ENCODE results near the gene CAPZA2.
"Not testable (repeated sequence)": the region's sequence is repeated elsewhere in the genome, so short reads cannot be mapped to it uniquely, and the experiment has no call there.

The CAPZA2 gene

DNA sequence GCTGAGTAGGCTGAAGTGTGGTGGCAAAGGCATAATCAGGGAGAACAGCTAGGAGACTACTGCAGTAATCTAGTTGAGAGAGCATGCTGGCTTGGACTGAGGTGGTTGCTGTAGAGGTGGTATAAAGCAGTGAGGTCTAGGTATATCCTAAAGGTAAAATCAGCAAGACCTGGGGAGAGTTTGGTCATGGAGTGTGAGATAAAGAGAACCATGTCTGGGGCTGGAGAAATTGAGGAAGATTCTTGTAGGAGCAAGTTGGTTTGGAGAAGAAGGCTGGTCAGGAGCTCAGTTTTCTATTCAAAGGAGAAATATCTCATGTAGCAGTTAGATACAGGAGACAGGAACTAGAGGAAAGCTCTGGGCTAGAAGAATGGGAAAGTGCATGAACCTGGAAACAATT, 58.0 kb downstream of the CAPZA2 start:
- no peak for DNase-seq (ENCODE audit: low spot score)

DNA sequence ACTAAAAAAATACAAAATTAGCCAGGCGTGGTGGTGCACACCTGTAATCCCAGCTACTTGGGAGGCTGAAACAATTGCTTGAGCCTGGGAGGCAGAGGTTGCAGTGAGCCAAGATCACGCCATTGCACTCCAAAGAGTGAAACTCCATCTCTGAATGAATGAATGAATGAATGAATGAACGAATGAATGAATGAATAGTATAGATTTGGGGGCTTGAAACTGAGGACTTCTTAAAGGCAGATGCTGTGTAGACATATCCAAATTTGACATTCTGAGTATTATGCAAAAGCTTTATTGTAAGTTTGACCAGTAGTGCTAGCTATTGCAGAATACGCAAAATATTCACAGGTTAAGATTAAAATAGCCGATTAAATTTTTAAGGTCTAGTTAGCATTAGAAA, 60.2 kb downstream of the CAPZA2 start:
- no peak for DNase-seq (ENCODE audit: low spot score)

DNA sequence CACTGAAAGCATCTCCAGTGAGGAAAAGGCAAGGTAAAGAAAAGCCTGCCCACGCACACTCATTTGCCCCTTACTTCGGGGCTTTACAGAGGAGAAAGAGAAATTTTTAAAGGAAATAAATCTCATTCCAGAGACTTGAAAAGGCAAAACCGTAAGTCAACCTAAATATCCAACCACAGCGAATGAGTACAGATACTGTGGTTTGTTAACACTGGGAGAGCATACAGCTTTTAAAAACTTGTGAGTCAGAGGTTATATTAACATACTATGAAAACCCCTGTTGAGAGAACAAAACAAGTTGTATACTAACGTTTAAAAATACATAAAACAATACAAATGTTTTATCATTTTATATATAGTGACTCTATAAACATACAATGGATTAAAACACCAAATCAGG, 62.4 kb downstream of the CAPZA2 start:
- no peak for DNase-seq (ENCODE audit: low spot score)

DNA sequence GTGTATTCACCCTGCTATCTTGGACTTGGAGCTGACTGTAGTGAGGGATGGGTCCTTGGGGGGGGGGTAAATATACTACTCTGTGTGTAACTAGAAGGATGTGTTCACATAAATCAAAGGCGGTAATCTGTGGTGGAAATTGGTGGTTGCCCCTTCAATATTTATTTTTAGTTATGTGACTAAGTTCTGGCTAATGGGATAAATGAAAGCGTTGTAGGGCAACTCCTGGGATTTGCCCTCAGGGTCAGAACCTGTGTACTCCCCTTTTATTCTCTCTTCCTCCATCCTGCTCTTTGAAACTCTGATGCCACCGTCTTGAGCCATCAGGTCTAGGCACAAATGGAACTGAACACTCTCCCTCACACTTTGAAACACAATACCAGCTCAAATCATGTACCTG, 66.6 kb downstream of the CAPZA2 start:
- DNase-seq (ENCODE audit: low spot score), result no peak

DNA sequence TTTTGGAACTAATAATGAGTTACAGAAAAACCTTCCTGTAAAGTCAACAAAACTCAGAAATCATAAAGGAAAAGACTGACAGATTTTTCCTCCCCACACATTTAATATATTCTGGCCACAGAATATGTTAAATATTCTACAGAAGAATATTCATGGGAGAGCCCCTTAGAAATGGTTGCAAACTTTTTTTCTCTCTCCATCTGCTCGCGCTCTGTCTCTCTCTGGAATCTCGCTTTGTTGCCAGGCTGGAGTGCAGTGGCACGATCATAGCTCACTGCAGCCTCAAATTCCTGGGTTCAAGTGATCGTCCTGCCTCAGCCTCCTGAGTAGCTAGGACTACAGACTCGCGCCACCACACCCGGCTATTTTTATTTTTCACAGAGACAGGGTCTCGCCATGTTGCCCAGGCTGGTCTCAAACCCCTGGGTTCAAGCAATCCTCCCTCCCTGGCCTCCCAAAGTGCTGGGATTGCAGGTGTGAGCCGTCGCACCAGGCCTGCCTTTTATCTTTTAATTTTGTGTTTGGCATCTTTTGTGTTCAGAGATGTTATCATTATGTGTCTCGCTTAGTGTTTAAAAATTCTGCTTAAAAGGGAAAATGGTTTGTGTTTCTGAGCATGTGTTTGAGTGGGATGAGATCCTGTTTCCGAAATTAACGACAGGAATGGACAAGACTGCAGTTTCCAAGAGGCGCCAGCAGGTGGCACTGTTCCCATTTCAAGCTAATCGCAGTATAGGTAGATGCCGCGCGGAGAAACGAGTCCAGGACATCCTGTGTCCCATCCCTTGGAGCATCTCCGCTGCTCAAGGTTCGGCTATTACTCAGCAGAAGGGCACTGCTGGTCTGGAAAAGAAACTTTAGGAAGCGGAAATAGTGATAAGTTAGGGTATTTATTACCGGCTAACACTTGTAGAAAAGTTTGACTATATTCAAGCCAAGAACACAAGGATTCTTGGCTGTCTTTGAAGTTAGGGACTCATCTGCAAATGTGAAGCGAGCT, 67.8 kb downstream of the CAPZA2 start:
- peak; percentile 79 for DNase-seq (ENCODE audit: low spot score)

DNA sequence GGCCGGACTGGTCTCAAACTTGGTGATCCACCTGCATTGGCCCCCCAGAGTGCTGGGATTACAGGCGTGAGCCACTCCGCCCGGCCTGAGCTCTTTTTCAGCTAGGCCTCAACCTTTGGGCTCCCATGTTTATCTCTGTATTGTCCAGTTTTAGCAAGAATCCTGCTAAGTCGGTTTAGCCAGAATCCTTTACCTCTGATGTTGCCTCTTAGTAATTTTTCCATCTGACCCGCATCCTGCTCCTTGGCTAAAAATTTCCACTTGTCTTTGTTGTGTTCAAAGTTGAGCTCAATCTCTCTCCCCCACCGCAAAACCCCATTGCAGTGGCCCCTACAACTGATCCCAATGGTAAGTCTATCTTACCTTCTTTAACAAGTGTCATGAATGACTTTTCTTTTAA, 70.2 kb downstream of the CAPZA2 start:
- no peak for DNase-seq (ENCODE audit: low spot score)

DNA sequence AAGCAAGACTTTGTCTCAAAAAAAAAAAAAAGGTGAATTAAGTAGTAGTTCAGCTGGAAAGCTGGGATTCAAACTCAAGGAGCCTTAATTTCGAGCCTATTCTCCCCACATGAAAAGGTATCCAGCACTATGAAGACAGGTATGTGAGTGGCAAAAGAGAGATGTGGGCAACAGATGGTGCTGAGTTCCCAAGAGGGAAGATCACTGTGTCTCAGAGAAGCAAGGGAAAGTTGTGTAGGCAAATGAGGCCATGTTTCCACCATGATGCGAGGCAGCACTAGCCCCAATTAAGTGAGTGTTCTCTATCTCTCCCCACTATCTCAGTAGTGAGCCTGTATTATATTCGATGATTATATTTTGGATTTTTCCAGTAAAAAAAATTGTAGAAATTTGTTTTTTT, 71.1 kb downstream of the CAPZA2 start:
- no peak for DNase-seq (ENCODE audit: low spot score)

DNA sequence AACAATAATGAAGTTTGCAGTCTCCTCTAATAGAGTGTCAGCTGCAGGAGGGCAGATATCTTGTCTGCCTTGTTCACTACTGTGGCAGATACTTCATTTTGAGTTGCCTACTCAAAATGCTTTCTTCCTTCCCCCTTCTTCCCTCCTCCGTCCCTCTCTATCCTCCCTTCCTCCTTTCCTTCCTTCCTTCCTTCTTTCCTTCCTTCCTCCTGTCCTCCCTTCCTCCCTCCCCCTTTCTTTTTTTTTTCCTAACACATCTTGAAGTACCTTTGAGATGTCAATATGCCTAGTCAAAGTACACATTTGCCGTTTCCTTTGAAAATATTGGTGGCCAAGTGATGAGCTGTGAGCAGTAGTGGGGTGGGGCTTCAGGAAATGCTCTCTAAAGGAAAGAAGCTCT, 72.2 kb downstream of the CAPZA2 start:
- no peak for DNase-seq (ENCODE audit: low spot score)

DNA sequence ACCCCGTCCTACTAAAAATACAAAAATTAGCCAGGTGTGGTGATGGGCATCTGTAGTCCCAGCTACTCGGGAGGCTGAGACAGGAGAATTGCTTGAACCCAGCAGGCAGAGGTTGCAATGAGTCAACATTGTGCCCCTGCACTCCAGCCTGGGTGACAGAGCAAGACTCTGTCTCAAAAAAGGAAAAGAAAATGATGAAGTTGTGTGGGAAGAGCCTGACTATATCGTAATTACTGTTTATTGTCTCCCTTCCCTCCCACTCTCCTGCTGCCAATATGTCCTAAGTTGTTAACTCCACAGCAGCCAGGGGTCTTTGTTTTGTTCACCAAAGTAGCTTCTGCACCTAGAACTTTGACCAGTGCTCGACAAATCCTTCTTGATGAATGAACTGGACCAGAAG, 74.5 kb downstream of the CAPZA2 start:
- DNase-seq (ENCODE audit: low spot score), result not testable (repeated sequence)

DNA sequence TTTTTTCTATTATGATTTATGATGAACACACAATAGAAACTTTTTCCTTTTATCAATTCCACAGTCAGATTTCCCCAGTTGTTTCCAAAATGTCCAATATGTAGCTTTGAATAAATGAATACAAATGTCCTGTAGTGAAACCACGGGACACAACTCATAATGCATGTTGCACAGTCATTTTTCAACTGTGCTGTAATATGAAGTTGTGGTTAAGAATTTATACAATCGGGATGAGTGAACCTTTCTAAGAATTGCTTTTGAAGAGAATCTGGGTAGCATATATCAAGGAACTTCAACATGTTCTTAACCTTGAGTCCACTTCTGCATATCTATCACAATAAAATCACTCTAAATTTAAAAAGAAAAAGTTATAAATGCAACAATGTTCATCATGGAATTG, 76.3 kb downstream of the CAPZA2 start:
- no peak for DNase-seq (ENCODE audit: low spot score)

DNA sequence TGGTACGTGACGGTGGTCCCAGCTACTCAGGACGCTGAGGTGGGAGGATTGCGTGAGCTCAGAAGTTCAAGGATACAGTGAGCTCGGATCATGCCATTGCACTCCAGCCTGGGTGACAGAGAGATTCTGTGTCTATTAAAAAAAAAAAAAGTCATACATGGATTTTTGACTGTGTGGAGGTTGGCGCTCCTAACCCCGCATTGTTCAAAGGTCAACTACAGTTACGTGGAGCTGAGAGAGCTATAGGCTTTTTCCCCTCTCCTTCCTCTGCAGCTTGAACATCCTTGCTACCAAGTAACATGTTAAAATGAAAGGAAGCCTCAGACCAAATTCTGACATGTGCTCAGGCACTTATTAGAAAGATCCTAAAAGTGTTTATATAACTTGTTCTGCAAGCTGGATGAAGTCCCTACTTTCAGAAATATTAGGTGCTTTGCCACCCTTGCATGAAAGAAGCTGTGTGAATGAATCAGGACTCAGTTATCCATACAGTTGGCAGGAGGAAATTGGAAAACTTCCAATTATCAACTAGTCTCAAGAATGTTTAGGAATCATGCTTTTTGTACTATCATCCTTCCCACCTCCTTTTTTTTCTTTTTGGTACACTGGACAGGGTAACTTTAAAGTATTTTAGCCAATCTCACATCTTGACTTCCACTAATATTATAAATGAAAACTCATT, 78.4 kb downstream of the CAPZA2 start:
- no peak for DNase-seq (ENCODE audit: low spot score)

DNA sequence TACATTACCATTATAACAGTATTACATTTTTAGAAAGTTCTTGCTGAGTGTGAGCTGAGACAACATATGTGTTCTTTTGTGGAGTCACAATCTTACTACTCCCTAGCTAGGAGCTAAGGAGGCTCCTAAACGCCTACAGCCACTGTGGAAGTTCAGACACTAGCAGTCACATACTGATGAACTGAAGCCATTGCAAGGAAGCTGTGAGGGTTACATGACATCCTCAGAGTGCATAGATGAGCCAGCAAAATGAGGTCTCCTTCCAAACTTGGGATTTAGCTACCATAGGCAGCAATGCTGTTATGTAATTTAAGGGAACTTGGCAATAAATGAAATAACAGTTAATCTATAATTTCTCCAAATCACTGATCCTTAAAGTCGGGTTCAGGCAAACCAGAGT, 80.1 kb downstream of the CAPZA2 start:
- DNase-seq (ENCODE audit: low spot score), result no peak

DNA sequence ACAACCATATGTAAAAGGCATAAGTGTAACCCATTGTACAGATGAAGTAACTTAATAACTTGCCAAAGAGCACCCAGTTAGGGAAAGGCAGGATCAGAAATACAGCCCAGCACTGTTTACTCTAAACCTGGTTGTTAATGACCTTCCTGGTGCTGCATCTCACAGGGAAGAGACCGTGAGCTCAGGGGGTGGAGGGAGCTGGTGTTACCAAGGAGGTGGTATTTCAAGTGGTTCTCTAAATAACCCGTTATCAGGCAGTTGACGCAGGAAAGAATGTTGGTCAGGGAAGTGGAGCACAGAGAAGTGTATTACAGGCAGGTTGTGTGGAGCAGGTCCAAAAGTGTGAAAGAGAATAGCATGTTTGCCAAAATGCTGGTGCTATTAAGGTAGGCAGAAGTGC, 86.5 kb downstream of the CAPZA2 start:
- no peak for DNase-seq (ENCODE audit: low spot score)

DNA sequence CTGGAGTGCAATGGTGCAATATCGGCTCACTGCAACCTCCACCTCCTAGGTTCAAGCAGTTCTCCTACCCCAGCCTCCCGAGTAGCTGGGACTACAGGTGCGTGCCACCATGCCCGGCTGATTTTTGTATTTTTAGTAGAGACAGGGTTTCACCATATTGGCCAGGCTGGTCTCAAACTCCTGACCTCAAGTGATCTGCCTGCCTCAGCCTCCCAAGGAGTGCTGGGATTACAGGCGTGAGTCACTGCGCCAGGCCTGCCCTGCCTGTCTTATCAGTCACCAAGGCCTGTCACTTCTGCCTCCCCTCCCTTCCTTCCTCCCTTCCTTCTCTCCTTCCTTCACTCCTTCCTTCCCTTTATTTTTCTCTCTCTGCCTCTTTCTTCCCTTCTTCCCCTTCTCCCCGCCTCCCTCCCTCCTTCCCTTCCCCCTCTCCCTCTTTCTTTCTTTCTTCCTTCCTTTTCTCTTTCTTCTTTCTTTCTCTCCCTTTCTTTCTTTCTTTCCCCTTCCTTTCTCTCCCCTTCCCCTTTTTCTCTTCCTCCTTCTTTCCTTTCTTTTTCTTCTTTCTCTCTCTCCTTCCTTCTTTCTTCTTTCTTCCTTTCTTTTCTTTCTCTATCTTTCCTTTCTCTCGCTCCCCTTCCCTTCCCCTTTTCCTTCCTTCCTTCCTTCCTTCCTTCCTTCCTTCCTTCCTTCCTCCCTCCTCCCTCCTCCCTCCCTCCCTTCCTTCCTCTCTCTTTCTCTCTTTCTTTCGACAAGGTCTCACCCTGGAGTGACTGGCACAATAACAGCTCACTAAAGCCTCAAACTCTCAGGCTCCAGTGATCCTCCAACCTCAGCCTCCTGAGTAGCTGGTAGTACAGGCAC, 87.8 kb downstream of the CAPZA2 start:
- no peak for DNase-seq (ENCODE audit: low spot score)

DNA sequence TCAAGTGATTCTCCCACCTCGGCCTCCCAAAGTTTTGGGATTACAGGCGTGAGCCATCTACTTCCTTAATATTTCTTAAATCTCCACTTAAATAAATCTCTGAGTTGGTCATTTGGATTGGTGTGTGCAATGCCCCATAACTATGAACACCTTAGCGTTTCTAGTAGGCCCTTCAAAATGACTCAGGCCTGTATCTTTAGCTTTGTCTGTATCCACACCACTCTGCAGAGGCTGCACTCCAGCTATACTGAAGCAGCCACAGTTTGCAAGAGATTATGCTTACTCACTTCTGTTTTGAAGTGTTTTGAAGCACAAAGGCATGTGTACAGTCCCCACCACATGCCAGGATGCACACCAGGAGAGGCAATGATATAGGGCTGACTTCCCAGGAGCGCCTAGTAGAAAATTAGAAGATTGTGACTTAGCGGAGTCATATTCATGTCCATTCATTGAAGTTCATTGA, 88.5 kb downstream of the CAPZA2 start:
- no peak for DNase-seq (ENCODE audit: low spot score)

DNA sequence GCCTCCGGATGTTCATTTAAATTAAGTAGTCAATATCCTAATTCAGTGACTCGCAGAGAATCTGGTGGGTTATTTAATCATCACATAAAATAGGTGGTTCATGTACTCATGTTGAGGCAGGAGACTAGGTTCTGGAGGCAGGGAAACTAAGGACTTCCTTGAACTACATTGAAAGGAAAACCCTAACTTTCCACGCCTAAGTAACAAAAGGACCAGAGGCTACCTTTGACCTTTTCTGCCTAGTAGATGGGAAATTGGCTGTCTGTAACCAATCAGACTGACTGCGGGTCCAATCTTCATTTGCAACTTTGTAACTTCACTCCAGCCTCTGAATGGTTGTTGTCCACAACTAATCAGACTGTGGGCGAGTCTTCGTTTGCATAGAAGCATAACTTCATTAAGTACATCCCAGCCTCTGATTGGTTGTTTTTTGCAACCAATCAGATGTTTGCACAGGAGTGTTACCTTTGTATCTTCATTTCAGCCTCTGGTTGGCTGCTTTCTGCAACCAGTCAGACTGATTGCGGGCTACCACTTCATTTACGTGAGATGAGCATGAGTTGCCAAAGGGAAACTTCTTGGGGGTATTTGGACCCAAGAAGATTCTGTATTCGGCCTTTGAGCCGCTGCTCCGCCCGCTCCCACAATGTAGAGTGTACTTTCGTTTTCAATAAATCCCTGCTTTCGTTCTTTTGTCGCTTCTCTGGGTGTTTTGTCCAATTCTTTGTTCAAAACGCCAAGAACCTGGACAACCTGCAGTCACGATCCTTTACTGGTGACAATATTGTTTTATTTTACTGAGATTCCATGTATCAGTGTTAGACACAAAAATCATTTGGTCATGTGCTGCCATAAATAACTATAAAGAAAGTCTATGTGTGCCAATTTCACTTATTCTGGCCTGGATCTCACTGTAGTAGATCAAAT, 89.2 kb downstream of the CAPZA2 start:
- DNase-seq (ENCODE audit: low spot score), result peak; percentile 81

DNA sequence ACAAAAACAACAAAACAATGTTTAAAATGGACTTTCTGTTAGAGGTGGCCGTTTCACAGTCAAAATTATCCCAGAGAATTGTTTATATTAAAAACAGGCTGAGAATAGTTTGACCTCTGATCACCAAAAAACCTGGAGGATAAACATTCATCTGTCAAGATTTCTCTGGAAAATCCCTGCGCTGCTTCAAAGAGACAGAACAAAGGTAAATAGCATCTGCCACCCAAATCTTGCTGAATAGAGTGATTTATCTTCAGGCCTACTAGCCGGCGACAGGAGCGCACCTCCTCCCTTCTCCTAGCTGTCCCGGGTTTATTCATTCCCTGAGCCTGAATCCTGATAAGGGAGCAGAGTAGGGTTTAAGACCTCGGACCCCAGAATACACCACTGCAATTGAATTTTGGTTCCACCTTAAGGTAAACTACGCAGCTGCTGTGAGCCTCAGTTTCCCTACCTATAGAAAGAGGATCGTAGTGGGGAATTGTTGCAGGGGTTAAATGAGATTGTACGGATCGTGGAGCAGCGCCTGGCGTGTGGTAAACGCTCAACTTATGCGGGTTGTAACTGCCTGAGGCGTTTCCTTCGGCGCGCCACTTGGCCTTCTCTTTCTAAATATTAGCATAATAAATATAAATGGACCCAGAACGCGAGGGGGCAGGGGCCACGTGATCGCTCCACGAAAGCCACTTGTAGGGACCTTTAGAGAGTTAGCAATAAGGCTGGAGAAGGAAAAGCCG, 90.4 kb downstream of the CAPZA2 start:
- DNase-seq (ENCODE audit: low spot score), result peak; percentile 71

DNA sequence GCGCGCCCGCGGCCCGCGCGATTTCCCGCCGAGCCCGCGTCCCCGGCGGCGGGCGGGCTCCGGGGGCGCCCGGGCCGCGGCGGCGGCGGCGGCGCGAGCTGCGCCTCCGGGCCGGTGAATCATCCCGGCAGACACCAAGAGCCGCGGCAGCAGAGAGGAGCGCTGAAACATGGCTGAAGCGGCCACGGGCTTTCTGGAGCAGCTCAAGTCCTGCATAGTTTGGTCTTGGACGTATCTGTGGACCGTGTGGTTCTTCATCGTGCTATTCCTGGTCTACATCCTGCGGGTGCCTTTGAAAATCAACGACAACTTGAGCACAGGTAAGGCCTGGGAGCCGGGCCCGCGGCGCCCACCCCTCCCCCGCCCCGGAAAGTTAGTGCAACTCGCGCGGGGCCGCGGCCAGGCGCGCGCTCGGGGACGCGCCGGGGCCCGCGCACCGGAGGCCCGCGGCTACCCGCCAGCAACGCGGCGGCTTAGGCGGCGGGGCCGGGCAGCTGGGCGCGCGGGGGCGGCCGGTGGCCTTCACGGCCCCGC, 91.1 kb downstream of the CAPZA2 start, which contains the start of gene ST7:
TSS of gene ST7 (plus strand) at position 130 of the 534 bp plus-strand sequence. CDS start at position 170, 40 bp downstream.
- DNase-seq (ENCODE audit: low spot score), result peak; percentile 83

DNA sequence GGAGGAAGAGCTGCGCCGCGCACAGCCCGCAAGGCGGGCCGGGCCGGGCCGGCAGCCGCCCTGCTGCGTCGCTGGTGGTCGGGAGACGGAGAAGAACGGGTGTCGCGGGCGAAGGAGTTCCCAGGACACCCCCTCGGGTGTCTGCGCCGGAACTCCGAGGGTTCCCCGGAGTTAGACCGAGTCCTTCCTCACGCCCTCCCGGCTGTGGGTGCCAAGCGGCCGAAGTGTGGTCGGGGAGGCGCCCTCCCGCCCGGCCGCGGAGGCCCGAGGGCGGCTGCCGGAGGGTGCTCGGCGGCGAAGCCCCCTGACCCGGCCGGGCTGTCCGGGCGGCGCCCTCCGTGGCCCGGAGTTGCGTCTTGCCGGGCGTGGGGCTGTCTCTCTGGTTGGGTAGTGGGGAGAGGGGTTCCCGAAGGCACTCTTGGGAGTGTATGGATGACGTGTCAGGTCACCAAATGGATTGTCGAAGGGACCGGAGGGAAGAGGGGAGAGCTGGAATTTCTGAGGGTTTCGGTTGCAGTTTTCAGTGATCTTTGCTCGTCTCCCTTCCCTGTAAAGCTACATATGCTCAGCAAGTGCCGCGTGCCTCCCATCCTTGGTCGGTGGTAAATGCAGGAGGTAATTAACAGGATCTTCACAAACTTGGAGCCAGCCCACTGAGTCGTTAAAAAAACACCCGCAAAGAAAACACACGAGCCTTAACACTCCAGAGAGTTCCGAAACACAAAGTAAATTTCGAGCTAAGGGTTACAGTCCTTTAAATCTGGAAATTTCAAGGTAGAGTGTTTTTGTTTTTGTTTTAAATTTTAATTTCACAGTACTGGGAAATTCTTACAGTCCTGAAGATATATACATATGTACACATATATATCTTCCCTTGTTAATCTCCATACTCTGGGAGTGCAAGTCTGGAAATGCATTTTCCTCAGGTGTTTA, 91.8 kb downstream of the CAPZA2 start:
- DNase-seq (ENCODE audit: low spot score), result peak; percentile 90

Data from SW480 (cell line).